ENCODE measurements around the gene ANKRD18B. TPM values are rescaled to one million over a fixed set of nuclear protein-coding genes. Genes with fewer than 3 reads are reported as not detected.

ANKRD18B gene
- total and polyA plus RNA-seq, 2 of the 8 experiments (the other 6 are each of a cell fraction or from before 2014, with no cell fraction given): 1.6 to 13.8 TPM

DNA sequence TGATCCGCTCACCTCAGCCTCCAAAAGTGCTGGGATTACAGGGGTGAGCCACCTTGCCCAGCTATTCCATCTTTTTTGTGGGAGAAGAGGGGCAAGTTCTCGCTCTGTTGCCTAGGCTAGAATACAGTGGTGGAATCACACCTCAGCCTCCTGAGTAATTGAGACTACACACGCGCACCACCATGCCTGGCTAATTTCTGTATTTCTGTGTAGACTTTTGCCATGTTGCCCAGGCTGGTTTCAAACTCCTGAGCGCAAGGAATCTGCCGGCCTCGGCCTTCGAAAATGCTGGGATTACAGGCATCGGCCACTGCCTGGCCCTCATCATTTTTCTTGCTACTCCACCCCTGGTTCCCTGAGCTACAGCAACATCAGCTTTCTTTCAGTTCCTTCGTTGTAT lies 47.5 kb upstream of the ANKRD18B start (continued):
- TF ChIP-seq FOSL1 (IDR thresholded peaks at IDR 0.05; ENCODE audit: insufficient read depth, low read depth, low read length) (no peak), EGR1 (IDR thresholded peaks at IDR 0.05; ENCODE audit: borderline replicate concordance, low read depth, low read length) (no peak), EZH2 (IDR thresholded peaks at IDR 0.05; ENCODE audit: low read depth, low read length, severe bottlenecking) (no peak)
